ENCODE data around the gene CCDC24. TPM values are rescaled to one million over a fixed set of nuclear protein-coding genes. Genes with fewer than 3 reads are reported as not detected.

Gene CCDC24
- total and polyA plus RNA-seq, 2 of the 4 experiments (the other 2 are of a cell fraction), result 1.4 to 4.6 TPM

- Histone ChIP-seq H2AK9ac (replicated peaks; ENCODE audit: low read depth, low read length, poor library complexity) (no peak overlapping the region), H4K5ac (ENCODE audit: low read depth, low read length) (no peak overlapping the region), H2BK15ac (ENCODE audit: low read depth, low read length) (no peak overlapping the region), H3K9ac (ENCODE audit: low read depth, low read length) (no peak overlapping the region), H3K4me3 (ENCODE audit: insufficient read depth, low read depth, low read length) (no peak overlapping the region), H3K56ac (ENCODE audit: extremely low read depth, insufficient read depth, low read length) (no peak overlapping the region), H3K4ac (ENCODE audit: low read depth, low read length) (no peak overlapping the region), H3K9me1 (ENCODE audit: insufficient read depth, low read length) (peaks cover 13% of the 10 kb centered on the region), H3K4me1 (ENCODE audit: control insufficient read depth, insufficient read depth, low read length) (no peaks in the 10 kb centered on the region), H4K20me1 (ENCODE audit: insufficient read depth, low read length) (peaks cover 7% of the 10 kb centered on the region; the same call in 1 of the 2 replicates), H2BK20ac (ENCODE audit: low read depth, low read length) (no peak overlapping the region), H3K27ac (ENCODE audit: insufficient read depth, low read length) (no peak overlapping the region), H3K4me2 (ENCODE audit: low read depth, low read length) (no peak overlapping the region), H3K23ac (ENCODE audit: low read depth, low read length) (no peak overlapping the region), H2AFZ (replicated peaks; ENCODE audit: low read length, poor library complexity) (no peak overlapping the region), H3K14ac (replicated peaks; ENCODE audit: low read depth, low read length) (no peak overlapping the region), H3K18ac (ENCODE audit: low read depth, low read length) (no peak overlapping the region), H3K36me3 (ENCODE audit: control insufficient read depth, insufficient read depth, low read length) (peaks cover 44% of the 10 kb centered on the region), H2AK5ac (ENCODE audit: low read depth, low read length) (no peak overlapping the region), H3K79me1 (ENCODE audit: low read depth in 1 of 2, low read length in 2 of 2) (0 out of 4 replicates have a peak, but pooled peaks cover 0 to 3% of the 10 kb centered on the region in 2 experiments), H3K9me3 (ENCODE audit: control insufficient read depth, insufficient read depth, low read length) (no peaks in the 10 kb centered on the region), H4K8ac (ENCODE audit: low read depth in 2 of 2, low read length in 2 of 2) (no peak overlapping the region), H3K27me3 (ENCODE audit: control insufficient read depth, insufficient read depth, low read length) (no peaks in the 10 kb centered on the region), H2BK120ac (ENCODE audit: low read depth, low read length) (no peak overlapping the region), H2BK5ac (ENCODE audit: low read depth, low read length, poor library complexity, severe bottlenecking) (no peak overlapping the region), H4K91ac (ENCODE audit: insufficient read depth, low read depth, low read length) (no peak overlapping the region)
- no peak for ATAC-seq (ENCODE audit: low read depth)
- DNase-seq, result no peak
- BruUV-seq (replicated peaks), result no TSS peak
- ChIA-PET CTCF (no interaction called here), POLR2A (ENCODE audit: unreplicated experiment) (no interaction called here)
- in situ Hi-C loops (cut with MboI; ENCODE audit: low sequenced_read_pairs) (loop anchor here (25.0 kb wide), 1 partner anchor 426 kb away; the partner anchor contains the start of gene PTPRF), dilution Hi-C loops (cut with HindIII; ENCODE audit: low sequenced_read_pairs, unreplicated experiment) (no loop called here), intact Hi-C loops (cut with micrococcal nuclease) (no loop called here)
- peak; percentile 39 for TF ChIP-seq CEBPB (IDR thresholded peaks at IDR 0.05; ENCODE audit: low read depth, low read length)
- TF ChIP-seq CTCF (conservative IDR thresholded peaks at IDR 0.05; ENCODE audit: low read depth, low read length), result no peak
- WGBS, 2 experiments (ENCODE audit: extremely low coverage in 2 of 2, insufficient read length in 1 of 2), result 100% methylated on average over 1 of the region's 3 CpGs; no CpG with 5 or more reads in 1 of the 2 experiments
Measured at GRCh38 chr1:43963006-43963405, 28.4 kb upstream of the CCDC24 start.
